ENCODE measurements around the gene EEF2K.

The EEF2K gene

GRCh38 chr16:22205577-22206012, 483 bp upstream of the EEF2K start:
- TF ChIP-seq ZFX (IDR thresholded peaks at IDR 0.05; ENCODE audit: borderline replicate concordance), result no peak
- TF ChIP-seq CTCF (IDR thresholded peaks at IDR 0.05), result no peak
- H3K27ac ChIP-seq, result peak overlapping the region; percentile 78

GRCh38 chr16:22206842-22207714, 1.0 kb downstream of the EEF2K start:
- peak overlapping the region; percentile 78 for H3K27ac ChIP-seq
- TF ChIP-seq CTCF (IDR thresholded peaks at IDR 0.05), result no peak
- TF ChIP-seq ZFX (IDR thresholded peaks at IDR 0.05; ENCODE audit: borderline replicate concordance), result no peak

GRCh38 chr16:22207715-22208360, 1.8 kb downstream of the EEF2K start:
- no peak for TF ChIP-seq ZFX (IDR thresholded peaks at IDR 0.05; ENCODE audit: borderline replicate concordance)
- no peak for TF ChIP-seq CTCF (IDR thresholded peaks at IDR 0.05)
- peak overlapping the region; percentile 78 for H3K27ac ChIP-seq

GRCh38 chr16:22210285-22210684, 4.2 kb downstream of the EEF2K start:
- H3K27ac ChIP-seq, result peak overlapping the region; percentile 92

DNA sequence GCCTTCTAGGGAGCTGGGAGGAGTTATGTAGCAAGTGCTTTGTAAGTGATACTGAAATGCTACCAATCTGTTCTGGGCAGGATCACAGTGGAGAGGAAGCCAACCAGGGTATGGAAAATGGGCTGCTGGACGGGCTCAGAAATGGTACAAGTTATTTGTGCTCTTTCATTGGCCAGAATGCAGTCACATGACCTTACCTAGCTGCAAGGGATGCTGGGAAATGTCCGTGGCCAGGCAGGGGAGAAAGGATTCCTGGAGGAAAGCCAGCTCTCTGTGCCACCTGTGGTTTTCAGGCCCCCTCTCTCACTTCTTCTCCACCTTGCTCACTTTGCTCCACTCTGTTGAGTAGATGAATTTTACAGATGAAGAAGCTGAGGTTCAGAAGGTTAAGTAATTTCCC, 4.8 kb downstream of the EEF2K start:
- TF ChIP-seq ZFX (IDR thresholded peaks at IDR 0.05; ENCODE audit: borderline replicate concordance) (no peak), CTCF (IDR thresholded peaks at IDR 0.05) (no peak)
- H3K27ac ChIP-seq, result peak overlapping the region; percentile 92

More at GRCh38 chr16:22210285-22210684, 4.2 kb downstream of the EEF2K start:
- TF ChIP-seq CTCF (IDR thresholded peaks at IDR 0.05), result no peak
- no peak for TF ChIP-seq ZFX (IDR thresholded peaks at IDR 0.05; ENCODE audit: borderline replicate concordance)

GRCh38 chr16:22213236-22213635, 7.2 kb downstream of the EEF2K start:
- peak overlapping the region; percentile 92 for H3K27ac ChIP-seq
- TF ChIP-seq ZFX (IDR thresholded peaks at IDR 0.05; ENCODE audit: borderline replicate concordance), result no peak
- no peak for TF ChIP-seq CTCF (IDR thresholded peaks at IDR 0.05)

DNA sequence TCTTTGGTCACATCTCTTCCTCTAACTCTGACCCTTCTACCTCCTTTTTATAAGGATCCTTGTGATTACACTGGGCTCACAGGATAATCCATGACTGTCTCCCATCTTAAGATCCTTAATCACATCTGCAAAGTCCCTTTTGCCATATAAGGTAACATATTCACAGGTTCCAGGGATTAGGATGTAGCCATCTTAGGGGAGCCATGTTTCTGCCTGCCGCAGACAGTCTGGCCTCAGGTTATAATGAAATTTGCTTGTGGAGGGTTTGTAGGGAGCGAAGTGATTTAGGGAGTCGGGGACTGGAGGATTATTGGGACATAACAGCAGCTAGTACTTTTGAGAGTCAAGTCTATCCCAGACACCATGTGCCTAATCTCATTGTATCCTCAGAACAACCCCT, 7.7 kb downstream of the EEF2K start:
- peak overlapping the region; percentile 45; the same call in 1 of the 2 replicates for H3K27ac ChIP-seq
- no peak for TF ChIP-seq CTCF (IDR thresholded peaks at IDR 0.05)
- no peak for TF ChIP-seq ZFX (IDR thresholded peaks at IDR 0.05; ENCODE audit: borderline replicate concordance)
